ENCODE data around the gene EGF.
"Not testable (repeated sequence)": the region's sequence is repeated elsewhere in the genome, so short reads cannot be mapped to it uniquely, and the experiment has no call there.

The EGF gene

GRCh38 chr4:109915385-109916026, 2.8 kb downstream of the EGF start:
- DNase-seq = no peak

DNA sequence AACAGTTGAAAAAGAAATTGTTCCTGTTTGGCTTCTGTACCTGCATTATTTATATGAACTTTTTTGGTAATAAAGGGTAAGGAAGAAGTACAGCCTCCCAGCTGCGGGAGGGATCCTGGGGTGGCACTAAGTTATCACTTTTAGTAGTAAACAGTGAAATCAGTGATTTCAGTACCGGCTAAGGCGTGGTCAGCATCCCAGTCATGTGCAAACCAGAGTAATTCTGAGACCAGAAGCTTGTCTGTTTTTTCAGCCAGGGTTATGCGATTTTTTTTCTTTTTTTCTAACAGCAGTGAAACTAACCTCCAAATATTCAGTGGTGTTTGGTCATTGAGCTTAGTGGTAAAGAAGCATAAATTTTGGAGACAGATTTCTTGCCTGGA, 3.3 kb downstream of the EGF start:
- DNase-seq = no peak

DNA sequence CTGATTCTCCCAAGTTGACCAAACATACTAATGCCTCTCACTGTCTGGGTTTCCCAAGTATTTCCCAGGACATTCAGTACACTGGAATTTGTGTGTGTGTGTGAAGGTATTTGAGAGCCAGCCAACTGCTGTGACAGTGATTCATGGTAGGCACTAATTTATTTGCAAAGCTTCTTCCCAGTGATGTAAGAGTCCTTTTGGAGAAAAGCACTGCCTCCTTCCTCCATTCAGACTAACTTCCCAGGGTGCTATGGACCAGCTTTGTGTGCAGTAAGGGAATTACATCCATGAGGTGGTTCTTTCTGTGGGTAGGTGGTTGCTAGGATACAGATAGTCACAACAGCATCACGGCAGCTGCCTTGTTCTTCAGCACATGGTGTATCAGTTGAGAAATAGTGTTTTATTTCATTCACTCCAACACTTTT, 8.7 kb downstream of the EGF start:
- no peak for DNase-seq

DNA sequence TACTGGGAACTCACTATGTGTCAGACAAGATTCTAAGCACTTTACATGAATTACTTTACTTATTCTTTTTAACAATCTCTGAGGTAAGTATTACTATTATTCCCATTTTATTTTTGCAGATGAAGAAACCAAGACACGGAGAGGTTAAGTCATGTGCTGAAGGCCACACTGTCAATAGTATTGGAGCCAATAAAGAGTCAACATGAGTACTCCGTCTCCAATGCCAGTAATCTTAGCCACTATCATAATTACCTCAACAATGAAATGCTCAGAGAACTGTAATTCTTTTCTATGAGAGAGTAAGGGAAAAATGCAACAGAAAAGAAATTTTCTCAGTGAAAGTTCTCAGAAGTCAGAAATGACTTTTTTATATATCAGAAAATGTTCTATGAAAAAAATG, 12.7 kb downstream of the EGF start:
- DNase-seq = no peak

DNA sequence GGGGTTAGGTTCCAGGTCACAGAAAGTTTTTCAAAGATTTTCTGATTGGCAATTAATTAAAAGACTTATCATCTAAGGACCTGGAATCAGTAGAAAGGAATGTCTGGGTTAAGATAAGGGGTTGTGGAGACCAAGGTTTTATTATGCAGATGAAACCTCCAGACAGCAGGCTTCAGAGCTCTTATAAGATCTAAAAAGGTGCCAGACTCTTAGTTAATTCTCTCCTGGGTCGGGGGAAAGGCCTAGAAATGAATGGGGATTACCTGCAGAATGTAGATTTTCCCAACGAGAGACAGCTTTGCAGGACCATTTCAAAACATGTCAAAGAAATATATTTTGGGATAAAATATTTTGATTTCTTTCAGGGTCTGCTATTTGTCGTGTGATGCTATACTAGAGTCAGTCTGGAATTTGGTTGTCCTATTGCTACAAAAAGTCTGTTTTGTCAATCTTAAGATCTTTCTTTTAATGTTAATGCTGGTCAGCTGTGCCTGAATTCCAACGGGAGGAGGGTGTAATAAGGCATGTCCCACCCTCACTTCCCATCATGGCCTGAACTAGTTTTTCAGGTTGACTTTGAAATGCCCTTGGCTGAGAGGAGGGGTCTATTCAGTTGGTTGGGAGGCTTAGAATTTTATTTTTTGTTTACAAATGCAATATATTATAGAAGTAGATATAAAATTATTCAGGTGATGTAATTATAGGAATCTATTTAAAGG, 15.8 kb downstream of the EGF start:
- no peak for DNase-seq

DNA sequence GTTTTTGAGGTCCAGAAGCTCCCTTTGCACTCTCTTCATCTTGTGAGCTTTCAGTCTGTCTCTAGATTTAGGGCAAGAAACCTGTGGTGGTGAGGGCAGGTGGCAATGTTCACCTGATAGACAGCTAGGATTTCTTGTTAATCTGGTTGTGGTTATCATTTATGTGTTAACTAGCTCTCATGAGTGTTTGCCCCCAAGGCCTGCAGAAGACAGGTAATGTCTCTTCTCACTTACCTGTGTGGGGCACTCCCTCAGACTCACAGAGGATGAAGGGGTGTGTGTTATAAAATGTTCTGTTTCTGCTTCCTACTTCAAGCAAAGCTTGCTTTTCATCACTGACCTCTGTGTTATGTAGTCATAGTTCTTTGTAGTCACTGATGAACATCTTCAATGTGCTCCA, 17.8 kb downstream of the EGF start:
- no peak for DNase-seq

GRCh38 chr4:109930872-109931271, 18.2 kb downstream of the EGF start:
- no peak for DNase-seq

- no peak for DNase-seq
These were observed 18.6 kb downstream of the EGF start for GRCh38 chr4:109931318-109931717.

- DNase-seq = not testable (repeated sequence)
These were observed 24.7 kb downstream of the EGF start for GRCh38 chr4:109937352-109937751.

DNA sequence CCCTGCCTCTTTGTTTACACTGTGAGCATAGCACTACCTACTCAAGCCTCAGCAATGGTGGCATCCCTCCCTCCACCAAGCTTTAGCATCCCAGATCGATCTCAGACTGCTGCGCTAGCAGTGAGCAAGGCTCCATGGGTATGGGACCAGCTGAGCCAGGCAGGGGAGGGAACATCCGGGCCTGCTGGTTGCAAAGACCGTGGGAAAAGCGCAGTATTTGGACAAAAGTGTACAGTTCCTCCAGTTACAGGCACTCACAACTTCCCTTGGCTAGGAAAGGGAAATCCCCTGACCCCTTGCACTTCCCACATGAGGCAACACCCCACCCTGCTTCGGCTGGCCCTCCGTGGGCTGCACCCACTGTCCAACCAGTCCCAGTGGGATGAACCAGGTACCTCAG, 26.5 kb downstream of the EGF start:
- DNase-seq = no peak

DNA sequence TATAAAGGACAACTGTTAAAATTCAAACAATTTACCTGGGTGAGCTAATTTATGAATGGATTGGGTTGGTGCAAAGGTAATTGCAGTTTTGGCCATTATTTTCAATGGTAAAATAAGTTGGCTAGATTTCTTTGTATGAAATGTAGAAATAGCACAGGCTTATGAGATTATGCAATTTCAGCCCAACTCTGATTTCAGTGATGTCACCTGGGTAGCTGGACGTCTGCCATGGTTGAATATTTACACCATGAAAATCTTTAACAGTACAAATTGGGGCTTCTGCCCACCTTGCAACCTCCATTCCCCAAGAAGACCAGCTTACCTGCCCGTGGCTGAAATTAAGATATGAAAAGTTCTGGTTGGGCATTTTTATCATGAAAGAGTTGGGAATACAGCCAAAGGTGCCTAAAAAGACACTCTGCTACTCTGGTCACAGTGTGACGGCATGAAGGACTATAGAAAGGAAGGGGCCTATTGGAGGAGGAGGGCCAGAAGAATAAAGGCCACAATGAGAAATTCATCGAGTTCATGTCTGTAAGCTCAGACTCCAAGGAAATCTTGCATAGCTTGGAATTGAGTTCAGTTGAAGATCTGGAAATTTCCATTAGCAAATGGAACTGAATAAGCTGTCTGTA, 29.7 kb downstream of the EGF start:
- DNase-seq = no peak

DNA sequence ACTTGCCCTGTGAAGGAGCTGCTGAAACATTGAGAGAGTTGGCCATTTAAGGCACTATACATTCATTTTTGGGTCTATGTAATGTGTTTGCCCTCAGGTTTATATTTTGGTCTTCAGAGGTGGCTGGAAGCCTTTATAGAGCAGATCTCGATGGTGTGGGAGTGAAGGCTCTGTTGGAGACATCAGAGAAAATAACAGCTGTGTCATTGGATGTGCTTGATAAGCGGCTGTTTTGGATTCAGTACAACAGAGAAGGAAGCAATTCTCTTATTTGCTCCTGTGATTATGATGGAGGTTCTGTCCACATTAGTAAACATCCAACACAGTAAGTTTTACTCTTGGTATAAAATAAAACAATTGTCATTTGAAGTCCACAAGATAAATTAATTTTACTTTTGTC, 31.1 kb downstream of the EGF start:
- DNase-seq = no peak

DNA sequence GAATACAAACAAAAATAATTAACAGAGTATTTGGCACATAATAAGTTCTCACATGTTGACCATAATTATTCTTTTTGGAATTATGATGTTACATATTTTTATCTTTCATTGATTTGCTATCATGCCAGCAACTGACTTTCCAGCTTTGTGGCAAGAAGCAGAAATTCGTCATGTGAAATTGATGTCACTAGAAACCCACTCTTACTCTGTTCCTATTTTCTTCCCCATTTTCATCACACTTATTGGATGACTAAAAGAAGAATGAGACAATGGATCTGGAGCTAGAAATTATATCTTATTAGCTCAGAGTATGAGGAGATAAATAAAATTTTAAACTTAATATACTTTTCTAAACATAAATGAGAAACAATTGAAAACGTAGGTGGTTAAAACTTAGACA, 31.9 kb downstream of the EGF start:
- DNase-seq = no peak

GRCh38 chr4:109945056-109945455, 32.4 kb downstream of the EGF start:
- no peak for DNase-seq

- no peak for DNase-seq
These were observed 33.4 kb downstream of the EGF start for GRCh38 chr4:109946120-109946519.

DNA sequence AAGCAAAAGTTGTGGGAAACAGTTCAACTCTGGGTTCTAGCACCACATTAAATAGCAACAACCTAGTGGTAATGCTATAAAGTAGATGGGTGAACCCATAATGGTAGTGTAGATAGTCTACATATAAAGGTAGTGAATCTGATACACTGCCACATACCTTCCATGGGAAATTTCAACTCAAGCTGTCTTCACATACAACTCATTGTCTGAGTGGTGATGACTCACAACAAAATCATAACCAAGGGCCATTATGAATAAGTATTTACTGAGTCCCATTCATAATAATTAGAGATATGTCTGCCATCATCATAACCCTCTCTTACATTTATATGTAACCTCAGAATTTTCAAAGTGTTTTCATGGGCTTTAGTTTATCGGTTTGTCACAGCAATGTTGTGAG, 34.8 kb downstream of the EGF start:
- DNase-seq = no peak

DNA sequence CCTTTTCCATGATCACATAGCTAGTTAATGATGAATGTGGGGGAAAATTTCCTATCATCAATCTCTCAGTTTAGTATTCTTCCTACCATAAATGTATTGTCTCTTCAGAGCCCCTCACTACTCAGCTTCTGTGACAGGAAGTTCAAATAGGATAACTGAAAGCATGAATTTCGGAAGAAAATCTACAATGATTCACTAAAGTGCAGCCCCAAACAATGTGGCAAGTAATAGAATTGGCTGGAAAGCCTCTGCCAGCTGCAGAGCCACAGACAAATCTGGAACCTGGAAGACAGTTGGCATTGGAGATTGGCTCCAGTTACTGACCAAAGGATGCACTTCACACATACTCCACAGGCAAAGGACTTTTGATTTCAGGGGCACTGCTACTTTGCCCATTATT, 35.2 kb downstream of the EGF start:
- no peak for DNase-seq

DNA sequence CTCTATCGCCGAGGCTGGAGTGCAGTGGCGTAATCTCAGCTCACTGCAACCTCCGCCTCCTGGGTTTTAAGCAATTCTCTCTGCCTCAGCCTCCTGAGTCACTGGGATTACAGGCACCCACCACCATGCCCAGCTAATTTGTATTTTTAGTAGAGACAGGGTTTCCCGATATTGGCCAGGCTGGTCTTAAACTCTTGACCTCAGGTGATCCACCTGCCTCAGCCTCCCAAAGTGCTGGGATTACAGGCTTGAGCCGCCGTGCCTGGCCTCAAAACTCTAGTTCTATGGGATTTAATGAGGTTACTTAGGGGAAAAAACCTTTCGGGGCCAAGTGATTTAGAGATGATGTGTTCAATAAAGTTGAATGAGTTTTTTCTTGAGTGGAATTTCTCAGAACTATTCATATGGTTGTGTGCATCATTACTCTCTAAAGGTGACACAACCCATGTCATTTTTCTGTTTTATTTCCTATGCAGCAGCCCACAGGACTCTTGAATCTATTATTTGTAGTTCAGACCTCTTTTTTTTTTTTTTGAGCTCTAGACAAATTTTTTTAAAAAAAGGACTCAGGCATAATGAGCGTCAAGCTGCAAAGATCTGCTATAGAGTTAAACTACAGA, 36.5 kb downstream of the EGF start:
- not testable (repeated sequence) for DNase-seq

- no peak for DNase-seq
These were observed 39.9 kb downstream of the EGF start for GRCh38 chr4:109952612-109953011.

- no peak for DNase-seq
These were observed 40.9 kb downstream of the EGF start for GRCh38 chr4:109953556-109953955.

DNA sequence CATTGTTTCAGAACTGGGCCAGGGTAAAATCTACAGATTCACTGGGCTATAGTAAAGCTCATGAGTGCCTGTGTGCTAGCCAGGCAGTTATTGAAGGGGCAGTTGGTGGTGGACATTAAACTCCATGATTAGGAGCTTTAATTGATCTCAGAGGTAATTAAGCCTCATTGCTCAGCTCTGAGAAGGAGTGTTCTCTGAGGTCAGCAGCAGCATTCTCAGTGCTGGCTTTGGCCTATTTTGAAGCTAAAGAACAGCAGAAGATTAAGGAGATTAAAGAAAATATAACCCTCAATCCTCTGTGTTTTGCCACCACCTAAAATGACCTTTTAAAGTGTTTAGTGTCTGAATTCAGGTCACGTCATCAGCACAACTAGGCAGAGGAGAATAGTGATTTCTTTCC, 42.5 kb downstream of the EGF start:
- DNase-seq = no peak

DNA sequence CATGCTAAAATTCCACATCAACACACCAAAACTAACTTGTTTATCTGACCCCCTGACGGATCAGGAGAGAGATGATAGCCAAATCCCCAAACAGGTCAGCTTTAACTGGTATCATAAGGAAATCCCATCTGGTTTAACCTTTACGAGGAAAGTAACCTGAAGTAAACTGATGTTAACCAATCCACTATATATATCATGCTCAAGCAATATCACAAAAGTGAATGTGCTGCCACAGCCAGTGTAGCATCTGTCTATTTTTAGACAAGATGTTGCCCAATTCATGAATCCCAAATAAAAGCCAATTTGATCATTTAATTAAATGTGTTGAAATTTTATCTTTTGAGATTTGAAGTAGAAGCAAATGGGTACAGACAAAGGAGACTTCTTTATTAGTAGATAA, 44.5 kb downstream of the EGF start:
- DNase-seq = no peak

- DNase-seq = no peak
These were observed 46.5 kb downstream of the EGF start for GRCh38 chr4:109959195-109959594.

GRCh38 chr4:109962401-109962800, 49.7 kb downstream of the EGF start:
- DNase-seq = no peak

Measured in CD4-positive, alpha-beta T cell treated with Interferon gamma for 1 hour (primary cell).